HCT116 (cell line): ENCODE results near the gene MAP2K5.

ENCODE experiments used
- EZH2 ChIP-seq: fragments of 200-600 bp; sonication (generic); IDR thresholded peaks from 2 replicates; pipeline ENCODE4 v1.6.1; 2017; ENCODE audit warnings: antibody characterized with exemption, mixed run types
- POLR2A ChIP-seq: IDR thresholded peaks from 2 replicates; pipeline ENCODE4 v1.7.0; 2011; ENCODE audit warnings: borderline replicate concordance; ENCODE audit not compliant: insufficient read depth, insufficient read length; ENCODE audit errors: extremely low read depth
- ZNF274 ChIP-seq: fragments of 200-500 bp; sonication (Bioruptor generic); IDR thresholded peaks from 2 replicates; pipeline ENCODE4 v1.6.1; 2014; ENCODE audit warnings: mild to moderate bottlenecking, low read depth, low read length, inconsistent platforms
- TF ChIP-seq, protein P1 (sequence below), 3 experiments: fragments of 200-600 bp in 1 of 3; sonication (generic) in 1 of 3; IDR thresholded peaks in 2 of 3; conservative IDR thresholded peaks in 1 of 3; 2 replicates each; pipeline ENCODE4 v1.5.1; 2012 to 2017; ENCODE audit warnings: low read depth in 2 of 3, low read length in 2 of 3, antibody characterized with exemption in 1 of 3, borderline replicate concordance in 1 of 3, control low read depth in 1 of 3, mild to moderate bottlenecking in 1 of 3, mixed read lengths in 1 of 3, mixed run types in 1 of 3, moderate library complexity in 1 of 3; ENCODE audit not compliant: insufficient read depth in 1 of 3

DNA sequence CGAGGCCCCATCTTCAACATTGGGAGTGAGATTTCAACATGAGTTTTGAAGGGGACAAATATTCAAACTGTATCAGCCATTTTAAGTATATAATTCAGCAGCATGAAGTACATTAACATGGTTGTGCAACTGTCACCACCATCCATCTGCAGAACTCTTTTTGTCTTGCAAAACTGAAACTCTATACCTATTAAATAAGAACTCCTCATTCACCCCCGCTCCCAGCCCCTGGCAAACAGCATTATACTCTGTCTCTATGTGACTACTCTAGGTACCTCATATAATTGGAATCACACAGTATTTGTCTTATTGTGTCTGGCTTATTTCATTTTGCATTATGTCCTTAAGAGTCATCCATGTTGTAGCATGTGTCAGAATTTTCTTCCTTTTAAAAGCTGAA is 110.1 kb downstream of the MAP2K5 start:
- no peak for TF ChIP-seq EZH2
- TF ChIP-seq, protein P1, sequence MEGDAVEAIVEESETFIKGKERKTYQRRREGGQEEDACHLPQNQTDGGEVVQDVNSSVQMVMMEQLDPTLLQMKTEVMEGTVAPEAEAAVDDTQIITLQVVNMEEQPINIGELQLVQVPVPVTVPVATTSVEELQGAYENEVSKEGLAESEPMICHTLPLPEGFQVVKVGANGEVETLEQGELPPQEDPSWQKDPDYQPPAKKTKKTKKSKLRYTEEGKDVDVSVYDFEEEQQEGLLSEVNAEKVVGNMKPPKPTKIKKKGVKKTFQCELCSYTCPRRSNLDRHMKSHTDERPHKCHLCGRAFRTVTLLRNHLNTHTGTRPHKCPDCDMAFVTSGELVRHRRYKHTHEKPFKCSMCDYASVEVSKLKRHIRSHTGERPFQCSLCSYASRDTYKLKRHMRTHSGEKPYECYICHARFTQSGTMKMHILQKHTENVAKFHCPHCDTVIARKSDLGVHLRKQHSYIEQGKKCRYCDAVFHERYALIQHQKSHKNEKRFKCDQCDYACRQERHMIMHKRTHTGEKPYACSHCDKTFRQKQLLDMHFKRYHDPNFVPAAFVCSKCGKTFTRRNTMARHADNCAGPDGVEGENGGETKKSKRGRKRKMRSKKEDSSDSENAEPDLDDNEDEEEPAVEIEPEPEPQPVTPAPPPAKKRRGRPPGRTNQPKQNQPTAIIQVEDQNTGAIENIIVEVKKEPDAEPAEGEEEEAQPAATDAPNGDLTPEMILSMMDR (IDR thresholded peaks at IDR 0.05 in 2 of 3, conservative IDR thresholded peaks at IDR 0.05 in 1 of 3; ENCODE audit: borderline replicate concordance in 1 of 3, insufficient read depth in 1 of 3, low read depth in 2 of 3, low read length in 2 of 3), result no peak
- no peak for TF ChIP-seq ZNF274
- TF ChIP-seq POLR2A, result no peak
